NCI-H146 (cell line): ENCODE measurements around the gene SETD7.
A peak's percentile ranks its signal among the peaks of the same experiment; 100 is the strongest.

Experiments used
- DNase-seq: peaks from one replicate; lab custom pipeline; 2025; lab: John Stamatoyannopoulos, UW

SETD7 gene

GRCh38 chr4:139574641-139575040 lies 18.6 kb upstream of the SETD7 start:
- no peak for DNase-seq

DNA sequence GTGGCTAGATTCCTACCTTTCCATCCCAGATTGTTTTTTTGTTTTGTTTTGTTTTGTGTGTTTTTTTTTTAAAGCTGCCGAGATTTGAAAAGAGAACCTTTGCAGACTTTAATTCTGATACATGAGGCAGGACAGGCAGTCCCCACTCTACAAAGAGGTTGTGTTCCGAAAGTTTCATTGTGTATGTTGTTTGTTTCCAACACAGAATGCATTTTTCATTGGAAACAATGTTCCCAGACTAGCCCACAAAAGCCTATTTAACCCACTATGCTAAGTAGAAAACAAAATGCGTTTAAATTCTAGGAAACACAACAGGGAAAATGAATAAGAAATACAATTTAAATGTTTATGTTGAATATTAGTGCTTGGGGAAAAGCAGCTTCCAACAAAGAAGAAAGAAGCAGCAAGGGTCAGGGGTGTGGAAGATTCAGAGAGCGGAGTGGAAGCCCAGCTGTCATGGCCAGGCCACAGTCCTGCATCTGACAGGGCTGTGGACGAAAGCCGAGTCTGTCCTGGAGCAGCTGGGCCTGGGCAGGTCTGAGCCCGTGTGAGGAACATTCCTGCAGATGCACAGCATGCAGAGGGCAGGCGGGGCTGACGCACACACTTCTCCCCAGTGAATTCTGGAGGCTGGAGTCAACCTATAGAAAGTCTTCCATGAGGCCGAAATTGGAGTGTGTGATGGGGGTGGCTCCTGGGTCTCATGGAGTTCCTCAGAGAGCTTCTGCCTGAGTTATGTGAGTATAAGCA lies 12.4 kb upstream of the SETD7 start:
- DNase-seq: no peak

- DNase-seq: no peak
These were observed 11.3 kb upstream of the SETD7 start for GRCh38 chr4:139567159-139567870.

GRCh38 chr4:139564502-139564901 lies 8.5 kb upstream of the SETD7 start:
- DNase-seq: no peak

GRCh38 chr4:139563515-139563914 lies 7.5 kb upstream of the SETD7 start:
- DNase-seq: no peak

DNA sequence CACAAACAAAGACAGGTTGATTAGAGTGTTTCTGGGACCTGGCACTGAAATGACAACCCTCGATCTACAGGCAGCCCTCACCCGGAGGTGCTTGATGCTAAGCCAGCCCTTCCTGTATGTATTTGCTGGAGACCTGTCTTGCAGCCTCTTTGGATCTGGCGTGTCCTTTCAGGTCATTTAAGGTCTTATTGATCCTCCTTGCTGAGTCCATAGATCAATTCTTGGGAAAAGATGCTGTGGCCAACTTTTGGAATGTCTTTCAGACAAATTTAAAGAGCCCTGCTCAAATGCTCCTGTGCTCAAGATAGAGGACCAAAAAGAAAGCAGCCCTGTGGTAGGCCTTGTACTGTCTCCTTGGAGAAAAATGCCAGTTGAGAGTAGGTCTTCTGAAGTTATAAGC lies 6.8 kb upstream of the SETD7 start:
- no peak for DNase-seq

- DNase-seq: no peak
These were observed 6.2 kb upstream of the SETD7 start for GRCh38 chr4:139562067-139562684.

- DNase-seq: no peak
These were observed 4.5 kb upstream of the SETD7 start for GRCh38 chr4:139560406-139561104.

GRCh38 chr4:139559687-139560086 lies 3.7 kb upstream of the SETD7 start:
- DNase-seq: no peak

GRCh38 chr4:139559089-139559479 lies 3.1 kb upstream of the SETD7 start:
- no peak for DNase-seq

DNA sequence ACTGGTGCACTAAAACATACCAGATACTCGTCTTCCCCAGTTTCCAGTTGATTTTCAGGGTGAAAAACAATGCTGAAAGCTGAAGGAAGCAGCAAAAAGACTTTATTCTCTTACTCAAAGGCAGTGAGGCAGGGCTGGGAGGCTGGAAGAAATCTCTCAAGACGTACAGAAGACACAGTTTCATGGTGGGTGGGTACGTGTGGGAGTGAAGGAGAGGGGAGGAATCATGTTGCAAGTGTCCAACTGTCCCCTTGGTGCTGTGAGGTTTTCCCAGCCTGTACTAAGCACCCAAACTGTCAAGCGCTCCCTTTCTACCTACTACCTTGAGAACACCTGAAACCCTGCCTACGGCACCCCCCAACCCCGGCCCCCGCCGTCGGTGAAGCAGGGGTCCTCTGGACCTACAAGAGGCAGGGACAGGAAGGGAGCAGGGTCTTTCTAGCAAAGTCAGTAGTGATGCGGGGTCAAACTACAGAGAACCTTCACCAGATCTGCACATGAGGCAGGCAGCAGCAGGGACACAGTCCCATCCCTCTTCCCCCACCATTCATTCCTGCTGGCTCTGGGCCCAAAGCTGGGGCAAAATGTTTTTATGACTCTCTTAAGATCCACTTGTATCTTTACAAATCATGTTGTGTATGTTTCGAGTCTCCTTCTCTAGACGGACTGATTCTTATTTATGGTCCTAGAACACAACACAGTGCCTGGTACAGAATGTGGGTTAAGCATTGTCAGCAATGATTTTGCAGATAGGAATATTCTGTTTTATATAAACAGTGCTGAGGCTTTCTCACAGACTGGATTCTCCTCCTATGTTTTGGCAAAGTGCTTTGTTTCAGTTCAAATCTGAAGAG lies 2.4 kb upstream of the SETD7 start:
- no peak for DNase-seq

- no peak for DNase-seq
These were observed 1.6 kb upstream of the SETD7 start for GRCh38 chr4:139557556-139558110.

GRCh38 chr4:139556724-139557555 lies 921 bp upstream of the SETD7 start:
- DNase-seq: peak; percentile 74

GRCh38 chr4:139555705-139556070 lies 331 bp downstream of the SETD7 start:
- DNase-seq: no peak

GRCh38 chr4:139554893-139555704 lies 920 bp downstream of the SETD7 start:
- DNase-seq: peak; percentile 72

DNA sequence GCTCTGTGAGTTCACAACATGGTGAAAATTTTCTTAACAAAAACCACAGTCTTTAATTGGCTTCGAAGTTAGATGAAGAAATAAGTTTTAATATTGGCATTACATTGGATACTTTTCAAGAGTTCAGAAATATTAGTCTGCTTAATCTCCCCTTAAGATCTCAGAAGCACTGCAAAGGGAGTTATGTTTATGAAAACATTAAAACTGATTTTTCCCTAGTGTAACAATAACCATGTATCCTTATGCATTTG lies 1.5 kb downstream of the SETD7 start:
- no peak for DNase-seq

DNA sequence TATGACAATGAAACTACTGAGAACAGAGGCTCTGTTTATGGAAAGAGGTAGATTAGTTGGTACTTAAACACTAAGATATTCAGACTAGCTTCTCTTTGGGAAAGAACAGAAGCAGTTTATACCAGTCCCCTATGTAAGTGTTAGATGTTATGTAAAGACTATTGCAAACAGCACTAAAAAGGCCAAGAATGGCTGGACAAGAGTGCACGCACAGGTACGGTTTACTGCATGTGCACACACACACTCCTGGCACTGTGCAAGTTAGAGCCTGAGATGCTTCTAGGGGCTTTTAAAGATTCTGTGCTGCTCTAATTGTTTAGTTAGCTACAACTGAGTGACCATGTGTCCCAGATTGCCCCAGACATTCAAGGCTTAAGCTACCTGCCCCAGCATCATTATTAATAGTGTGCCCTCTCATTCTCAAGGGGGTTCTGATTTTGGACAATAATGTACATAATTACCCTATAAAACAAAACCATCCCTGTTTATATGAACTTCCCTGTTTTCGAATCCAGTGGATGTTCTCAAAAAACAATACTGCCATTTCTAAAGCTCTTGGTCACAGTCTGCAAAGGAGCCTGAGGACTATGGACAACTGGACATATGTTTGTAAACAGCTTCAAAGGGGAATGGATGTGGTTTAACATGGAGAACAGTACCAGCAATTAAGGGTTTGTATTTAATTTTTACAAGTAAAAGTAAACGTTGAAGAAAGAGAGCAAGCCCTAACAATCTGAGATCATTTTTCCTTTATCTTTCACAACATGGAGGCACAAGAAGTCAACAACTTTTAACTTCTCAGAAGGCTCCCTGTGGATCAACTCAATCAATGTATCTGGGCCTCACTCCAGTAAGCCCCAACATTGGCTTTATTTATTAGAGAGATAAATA lies 2.0 kb downstream of the SETD7 start:
- DNase-seq: no peak

DNA sequence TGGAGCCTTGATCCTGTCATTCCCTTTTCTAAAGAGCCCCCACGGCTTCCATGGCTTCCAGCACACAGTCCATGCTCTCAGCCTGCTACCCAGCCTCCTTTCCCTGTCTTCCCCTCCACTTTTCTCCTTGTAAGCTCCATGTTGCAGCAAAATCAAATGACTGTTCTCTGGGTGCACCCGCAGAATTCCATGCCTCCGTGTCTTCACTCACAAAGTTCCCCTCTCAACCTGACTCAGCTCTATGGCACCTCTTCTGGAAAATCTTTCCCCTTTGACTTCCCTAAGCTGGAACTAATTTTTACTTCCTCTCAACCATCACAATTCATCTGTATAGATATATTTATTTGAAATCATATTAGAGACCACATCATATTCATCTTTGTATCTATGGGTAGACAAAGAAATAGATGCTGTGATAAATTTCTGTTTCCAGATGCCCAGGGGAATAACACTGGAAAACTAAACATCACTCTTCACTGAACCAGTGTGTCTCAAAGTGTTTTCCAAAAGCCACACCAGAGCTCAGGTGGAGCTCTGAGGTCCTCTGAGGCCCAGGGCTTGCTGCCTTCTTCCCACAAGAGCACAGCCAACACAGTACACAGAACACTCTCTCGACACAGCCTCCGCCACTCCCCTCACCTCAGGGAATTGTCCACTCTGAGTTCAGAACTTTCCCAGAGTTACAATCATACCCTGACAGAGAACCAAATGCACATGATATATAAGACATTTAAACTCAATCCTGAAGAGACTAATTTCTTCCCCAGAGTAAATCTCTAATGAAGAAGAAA lies 3.3 kb downstream of the SETD7 start:
- DNase-seq: no peak
